Parathyroid adenoma (tissue), 2 donors: ENCODE results near the gene SOCS6.
"Not testable (repeated sequence)": the region's sequence is repeated elsewhere in the genome, so short reads cannot be mapped to it uniquely, and the experiment has no call there.

Experiments used
- H2AFZ ChIP-seq: fragments of 300-600 bp; sonication (generic); one replicate; pipeline ENCODE4 v1.7.0; 2017; ENCODE audit warnings: antibody characterized with exemption, mild to moderate bottlenecking
- H3K27ac ChIP-seq: fragments of 300-600 bp; sonication (generic); one replicate; pipeline ENCODE4 v1.7.0; 2017
- H3K27me3 ChIP-seq: fragments of 300-600 bp; sonication (generic); one replicate; pipeline ENCODE4 v1.7.0; 2017; ENCODE audit warnings: low read length; ENCODE audit not compliant: control insufficient read depth, insufficient read depth
- H3K36me3 ChIP-seq: fragments of 300-600 bp; sonication (generic); one replicate; pipeline ENCODE4 v1.7.0; 2017; ENCODE audit warnings: low read length; ENCODE audit not compliant: control insufficient read depth, insufficient read depth
- H3K4me1 ChIP-seq: fragments of 300-600 bp; sonication (generic); one replicate; pipeline ENCODE4 v1.7.0; 2017; ENCODE audit warnings: control low read depth
- H3K4me2 ChIP-seq: fragments of 300-600 bp; sonication (generic); one replicate; pipeline ENCODE4 v1.7.0; 2017; ENCODE audit warnings: low read length
- H3K4me3 ChIP-seq: fragments of 300-600 bp; sonication (generic); one replicate; pipeline ENCODE4 v1.7.0; 2017; ENCODE audit warnings: low read depth, low read length
- H3K79me2 ChIP-seq: fragments of 300-600 bp; sonication (generic); one replicate; pipeline ENCODE4 v1.7.0; 2017; ENCODE audit warnings: control low read depth
- H3K9ac ChIP-seq: fragments of 300-600 bp; sonication (generic); one replicate; pipeline ENCODE4 v1.7.0; 2017; ENCODE audit warnings: mild to moderate bottlenecking
- H3K9me3 ChIP-seq: fragments of 300-600 bp; sonication (generic); one replicate; pipeline ENCODE4 v1.7.0; 2017; ENCODE audit warnings: low read length; ENCODE audit not compliant: control insufficient read depth
- TF ChIP-seq, protein P1 (sequence below): fragments of 300-600 bp; sonication (generic); IDR thresholded peaks from one replicate; pipeline ENCODE4 v1.7.0; 2017; ENCODE audit warnings: antibody characterized with exemption, mild to moderate bottlenecking
- donor health status: primary hyperparathyroidism.

The SOCS6 gene

DNA sequence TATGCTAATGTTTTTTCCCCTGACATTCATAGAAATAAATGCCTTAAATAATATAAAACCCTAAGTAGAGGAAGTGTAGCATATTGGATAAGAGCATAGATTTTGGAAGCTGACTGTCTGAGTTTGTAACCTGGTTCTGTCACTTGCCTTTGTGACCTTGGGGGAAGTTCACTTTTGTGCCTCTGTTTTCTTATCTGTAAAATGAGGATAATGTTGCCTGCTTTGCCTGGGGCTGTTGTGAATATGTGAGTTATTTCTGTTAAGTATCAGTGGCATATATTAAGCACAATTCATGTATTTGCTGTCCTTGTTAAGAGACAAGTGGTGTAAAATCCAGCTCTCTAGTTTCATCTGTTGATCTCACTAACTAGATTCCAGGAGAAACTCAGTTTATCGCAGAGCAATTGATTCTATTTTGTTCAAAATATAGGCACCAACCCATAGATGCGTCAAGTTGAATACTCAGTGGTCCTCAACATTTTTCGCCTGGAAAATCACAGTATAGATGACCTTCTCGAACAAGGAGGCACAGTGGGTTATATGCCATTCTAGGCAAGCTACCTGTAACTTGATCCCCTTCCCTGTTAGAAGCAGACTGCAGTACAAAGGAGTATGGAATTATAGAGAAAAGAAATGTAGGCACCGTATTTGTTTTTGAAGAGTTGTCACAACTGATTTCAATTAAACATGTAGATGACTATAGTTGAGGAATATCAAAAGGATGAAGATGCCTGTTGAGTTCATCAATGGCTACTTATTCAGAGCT is 67.0 kb downstream of the SOCS6 start:
- Histone ChIP-seq H3K36me3 (no peaks in the 10 kb centered on the region), H3K27me3 (no peaks in the 10 kb centered on the region), H3K79me2 (no peaks in the 10 kb centered on the region), H3K27ac (no peak overlapping the region), H2AFZ (no peak overlapping the region), H3K9ac (no peak overlapping the region), H3K4me2 (no peak overlapping the region), H3K4me1 (no peaks in the 10 kb centered on the region), H3K4me3 (no peak overlapping the region), H3K9me3 (no peaks in the 10 kb centered on the region)
- TF ChIP-seq, protein P1, sequence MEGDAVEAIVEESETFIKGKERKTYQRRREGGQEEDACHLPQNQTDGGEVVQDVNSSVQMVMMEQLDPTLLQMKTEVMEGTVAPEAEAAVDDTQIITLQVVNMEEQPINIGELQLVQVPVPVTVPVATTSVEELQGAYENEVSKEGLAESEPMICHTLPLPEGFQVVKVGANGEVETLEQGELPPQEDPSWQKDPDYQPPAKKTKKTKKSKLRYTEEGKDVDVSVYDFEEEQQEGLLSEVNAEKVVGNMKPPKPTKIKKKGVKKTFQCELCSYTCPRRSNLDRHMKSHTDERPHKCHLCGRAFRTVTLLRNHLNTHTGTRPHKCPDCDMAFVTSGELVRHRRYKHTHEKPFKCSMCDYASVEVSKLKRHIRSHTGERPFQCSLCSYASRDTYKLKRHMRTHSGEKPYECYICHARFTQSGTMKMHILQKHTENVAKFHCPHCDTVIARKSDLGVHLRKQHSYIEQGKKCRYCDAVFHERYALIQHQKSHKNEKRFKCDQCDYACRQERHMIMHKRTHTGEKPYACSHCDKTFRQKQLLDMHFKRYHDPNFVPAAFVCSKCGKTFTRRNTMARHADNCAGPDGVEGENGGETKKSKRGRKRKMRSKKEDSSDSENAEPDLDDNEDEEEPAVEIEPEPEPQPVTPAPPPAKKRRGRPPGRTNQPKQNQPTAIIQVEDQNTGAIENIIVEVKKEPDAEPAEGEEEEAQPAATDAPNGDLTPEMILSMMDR = no peak

DNA sequence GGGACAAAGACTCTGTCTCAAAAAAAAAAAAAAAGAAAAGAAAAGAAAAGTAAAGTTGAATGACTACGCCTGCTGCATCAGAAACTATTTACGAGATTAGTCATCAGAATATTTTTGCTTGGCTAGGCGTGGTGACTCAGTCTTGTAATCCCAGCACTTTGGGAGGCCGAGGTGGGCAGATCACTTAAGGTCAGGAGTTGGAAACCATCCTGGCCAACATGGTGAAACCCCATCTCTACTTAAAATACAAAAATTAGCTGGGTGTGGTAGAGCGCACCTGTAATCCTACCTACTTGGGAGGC is 69.2 kb downstream of the SOCS6 start:
- H3K79me2 ChIP-seq = not testable (repeated sequence)

DNA sequence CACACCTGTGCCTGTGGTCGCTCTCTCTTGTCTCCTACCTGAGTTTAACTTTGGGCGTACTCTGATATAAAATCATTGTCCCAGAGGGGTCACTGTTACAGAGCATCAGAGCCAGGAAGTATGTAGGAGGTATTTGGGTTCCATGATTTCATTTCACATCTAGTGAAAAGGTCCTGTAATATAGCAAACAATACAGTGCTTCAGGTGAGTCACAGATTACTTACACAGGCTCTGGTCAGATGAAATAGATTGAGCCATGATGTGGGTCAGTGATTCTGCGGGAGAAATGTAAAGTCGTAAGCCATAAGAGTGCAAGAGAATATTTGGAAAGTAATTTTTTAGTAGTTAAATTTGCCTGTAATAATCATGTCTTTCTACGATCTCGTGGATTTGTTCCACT is 70.2 kb downstream of the SOCS6 start:
- Histone ChIP-seq H2AFZ (no peak overlapping the region), H3K36me3 (no peaks in the 10 kb centered on the region), H3K4me1 (no peaks in the 10 kb centered on the region), H3K9me3 (no peaks in the 10 kb centered on the region), H3K27me3 (no peaks in the 10 kb centered on the region), H3K27ac (no peak overlapping the region), H3K79me2 (no peaks in the 10 kb centered on the region), H3K9ac (no peak overlapping the region), H3K4me3 (no peak overlapping the region), H3K4me2 (no peak overlapping the region)
- TF ChIP-seq, protein P1 = no peak

More for the DNA sequence above, 69.2 kb downstream of the SOCS6 start:
- H3K9me3 ChIP-seq, H3K4me1 ChIP-seq, H3K27me3 ChIP-seq, H3K4me3 ChIP-seq, H3K27ac ChIP-seq, H3K4me2 ChIP-seq, H2AFZ ChIP-seq, H3K9ac ChIP-seq, H3K36me3 ChIP-seq: not testable (repeated sequence)

DNA sequence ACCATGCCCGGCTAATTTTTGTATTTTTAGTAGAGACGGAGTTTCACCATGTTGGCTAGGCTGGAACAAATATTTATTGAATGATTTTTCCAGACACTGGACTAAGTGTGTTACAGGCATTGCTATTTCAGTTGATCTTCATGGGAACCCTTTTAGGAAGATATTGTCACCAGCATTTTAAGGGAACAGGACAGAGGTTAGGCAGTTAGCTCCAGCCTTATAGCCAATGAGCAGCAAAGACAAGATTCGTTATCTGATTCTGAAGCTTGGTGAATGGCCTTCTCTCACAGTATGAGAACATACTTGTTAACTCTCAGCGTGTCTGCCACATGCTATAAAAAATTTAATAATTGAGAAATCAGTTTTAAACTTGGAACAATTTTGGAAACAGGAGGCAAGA is 73.4 kb downstream of the SOCS6 start:
- no peak overlapping the region for H2AFZ ChIP-seq
- no peaks in the 10 kb centered on the region for H3K27me3 ChIP-seq
- no peaks in the 10 kb centered on the region for H3K36me3 ChIP-seq
- no peak overlapping the region for H3K4me3 ChIP-seq
- no peaks in the 10 kb centered on the region for H3K9me3 ChIP-seq
- no peak overlapping the region for H3K27ac ChIP-seq
- H3K79me2 ChIP-seq = no peaks in the 10 kb centered on the region
- no peaks in the 10 kb centered on the region for H3K4me1 ChIP-seq
- no peak overlapping the region for H3K9ac ChIP-seq
- no peak overlapping the region for H3K4me2 ChIP-seq
- TF ChIP-seq, protein P1 = no peak

DNA sequence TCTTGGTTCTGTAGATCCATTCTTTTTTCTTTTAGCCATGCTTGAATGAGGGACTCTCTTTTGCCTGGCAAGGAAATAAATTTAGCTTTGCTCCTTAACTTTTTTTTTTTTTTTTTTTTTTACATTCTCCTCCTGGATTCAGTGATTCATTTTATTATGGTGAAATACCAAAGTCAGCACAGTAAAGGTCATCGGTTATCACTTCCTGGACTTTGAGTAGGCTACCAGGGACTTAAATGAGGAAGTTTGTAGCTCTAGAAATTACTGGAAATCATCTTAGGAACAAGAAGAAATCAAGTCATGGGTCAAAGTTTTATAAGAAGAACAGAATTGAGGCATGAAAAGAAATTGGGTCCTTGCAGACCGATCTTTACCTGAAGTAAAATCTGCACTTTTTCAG is 75.0 kb downstream of the SOCS6 start:
- no peaks in the 10 kb centered on the region for H3K9me3 ChIP-seq
- no peak overlapping the region for H3K27ac ChIP-seq
- no peaks in the 10 kb centered on the region for H3K27me3 ChIP-seq
- no peaks in the 10 kb centered on the region for H3K4me1 ChIP-seq
- H3K4me2 ChIP-seq = no peak overlapping the region
- H3K4me3 ChIP-seq = no peak overlapping the region
- H3K9ac ChIP-seq = no peak overlapping the region
- H3K36me3 ChIP-seq = no peaks in the 10 kb centered on the region
- H3K79me2 ChIP-seq = no peaks in the 10 kb centered on the region
- H2AFZ ChIP-seq = no peak overlapping the region
- TF ChIP-seq, protein P1 = no peak
